ENCODE results near the gene TFRC.
A peak's percentile ranks its signal among the peaks of the same experiment; 100 is the strongest.

DNA sequence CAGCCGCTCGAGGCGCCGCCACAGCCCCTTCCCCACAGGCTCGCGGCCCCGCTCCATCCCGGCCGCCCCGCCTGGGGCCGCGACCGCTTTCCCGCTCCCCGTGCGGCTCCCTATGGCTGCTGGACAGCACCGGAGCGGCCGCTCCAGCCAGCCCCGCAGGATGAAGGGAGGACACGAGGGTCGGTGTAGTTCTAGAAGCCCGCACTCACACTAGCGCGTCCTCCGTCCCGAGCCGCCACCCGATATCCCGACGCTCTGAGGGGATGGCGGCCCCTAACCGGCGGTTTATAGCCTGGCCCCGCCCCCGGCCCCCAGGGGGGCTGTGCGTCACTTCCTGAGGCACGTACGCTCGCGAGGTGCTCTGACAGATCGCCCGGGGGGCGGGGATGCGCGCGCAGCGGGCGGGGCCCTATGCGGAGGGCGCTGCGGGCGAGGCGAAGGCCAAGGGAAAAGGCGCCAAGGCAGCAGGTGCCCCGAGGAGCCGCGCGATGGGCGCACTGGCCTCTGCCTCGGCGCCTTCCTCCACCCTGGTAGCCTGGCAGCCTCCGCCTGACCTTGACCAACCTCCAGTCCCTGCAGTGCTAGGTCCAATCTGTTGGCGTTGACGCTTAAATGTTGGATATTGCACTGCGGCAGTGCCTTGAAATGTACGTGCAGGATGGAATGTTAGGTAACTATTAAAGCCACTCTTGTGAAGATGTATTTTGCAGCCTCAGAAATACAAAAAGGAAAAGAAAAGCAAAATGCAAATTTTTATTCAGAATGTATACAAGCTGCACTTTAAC, at the start of gene TFRC:
- TF ChIP-seq POLR2A (IDR thresholded peaks at IDR 0.05) (peak; percentile 92 to 96), EP300 (IDR thresholded peaks at IDR 0.05) (peak in 3 of 4 donors; percentile 72 to 81 (median 79)), POLR2AphosphoS5 (IDR thresholded peaks at IDR 0.05) (peak; percentile 95 to 99 (median 98))
- TF ChIP-seq, protein P1, sequence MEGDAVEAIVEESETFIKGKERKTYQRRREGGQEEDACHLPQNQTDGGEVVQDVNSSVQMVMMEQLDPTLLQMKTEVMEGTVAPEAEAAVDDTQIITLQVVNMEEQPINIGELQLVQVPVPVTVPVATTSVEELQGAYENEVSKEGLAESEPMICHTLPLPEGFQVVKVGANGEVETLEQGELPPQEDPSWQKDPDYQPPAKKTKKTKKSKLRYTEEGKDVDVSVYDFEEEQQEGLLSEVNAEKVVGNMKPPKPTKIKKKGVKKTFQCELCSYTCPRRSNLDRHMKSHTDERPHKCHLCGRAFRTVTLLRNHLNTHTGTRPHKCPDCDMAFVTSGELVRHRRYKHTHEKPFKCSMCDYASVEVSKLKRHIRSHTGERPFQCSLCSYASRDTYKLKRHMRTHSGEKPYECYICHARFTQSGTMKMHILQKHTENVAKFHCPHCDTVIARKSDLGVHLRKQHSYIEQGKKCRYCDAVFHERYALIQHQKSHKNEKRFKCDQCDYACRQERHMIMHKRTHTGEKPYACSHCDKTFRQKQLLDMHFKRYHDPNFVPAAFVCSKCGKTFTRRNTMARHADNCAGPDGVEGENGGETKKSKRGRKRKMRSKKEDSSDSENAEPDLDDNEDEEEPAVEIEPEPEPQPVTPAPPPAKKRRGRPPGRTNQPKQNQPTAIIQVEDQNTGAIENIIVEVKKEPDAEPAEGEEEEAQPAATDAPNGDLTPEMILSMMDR (IDR thresholded peaks at IDR 0.05): no peak
